ENCODE data around the gene ESYT2.

ESYT2 gene

GRCh38 chr7:158821171-158822031 lies 7.9 kb downstream of the ESYT2 start:
- DNase-seq = peak; percentile 21 to 51

GRCh38 chr7:158820656-158821055 lies 8.7 kb downstream of the ESYT2 start:
- DNase-seq = no peak

GRCh38 chr7:158819571-158820203 lies 9.6 kb downstream of the ESYT2 start:
- peak in 1 of 2 donors; percentile 49 for DNase-seq

- DNase-seq = peak; percentile 90 to 95
Observed at GRCh38 chr7:158818325-158819213, 10.7 kb downstream of the ESYT2 start.

GRCh38 chr7:158816995-158817394 lies 12.3 kb downstream of the ESYT2 start:
- no peak for DNase-seq

GRCh38 chr7:158816271-158816670 lies 13.0 kb downstream of the ESYT2 start:
- no peak for DNase-seq

GRCh38 chr7:158815800-158816128 lies 13.5 kb downstream of the ESYT2 start:
- no peak for DNase-seq

GRCh38 chr7:158815083-158815799 lies 14.1 kb downstream of the ESYT2 start:
- DNase-seq = no peak

- DNase-seq = no peak
Observed at GRCh38 chr7:158814637-158815036, 14.7 kb downstream of the ESYT2 start.

- no peak for DNase-seq
Observed at GRCh38 chr7:158812684-158813083, 16.6 kb downstream of the ESYT2 start.

GRCh38 chr7:158811894-158812293 lies 17.4 kb downstream of the ESYT2 start:
- no peak for DNase-seq

- no peak for DNase-seq
Observed at GRCh38 chr7:158811461-158811860, 17.8 kb downstream of the ESYT2 start.

- DNase-seq = no peak
Observed at GRCh38 chr7:158810846-158811245, 18.5 kb downstream of the ESYT2 start.

GRCh38 chr7:158809596-158809995 lies 19.7 kb downstream of the ESYT2 start:
- no peak for DNase-seq

- no peak for DNase-seq
Observed at GRCh38 chr7:158808126-158808525, 21.2 kb downstream of the ESYT2 start.

GRCh38 chr7:158805937-158806336 lies 23.4 kb downstream of the ESYT2 start:
- DNase-seq = no peak

- no peak for DNase-seq
Observed at GRCh38 chr7:158805414-158805813, 23.9 kb downstream of the ESYT2 start.

GRCh38 chr7:158804335-158804734 lies 25.0 kb downstream of the ESYT2 start:
- no peak for DNase-seq

GRCh38 chr7:158803367-158803969 lies 25.8 kb downstream of the ESYT2 start:
- no peak for DNase-seq

GRCh38 chr7:158802535-158803366 lies 26.6 kb downstream of the ESYT2 start:
- DNase-seq = no peak

- DNase-seq = no peak
Observed at GRCh38 chr7:158798741-158799140, 30.6 kb downstream of the ESYT2 start.
